Pancreas (tissue), 10 donors: ENCODE data around the gene TRERF1. TPM values are rescaled to one million over a fixed set of nuclear protein-coding genes. Genes with fewer than 3 reads are reported as not detected.

Experiments used
- ATAC-seq, 4 donors: fragments of 200-7000 bp; cut with Tn5 transposase; one replicate each; pipeline versions ENCODE4 v1.8.0 to v1.9.1; 2020; ENCODE audit warnings: mild to moderate bottlenecking in 4 of 4, moderate library complexity in 4 of 4
- DNase-seq, 6 donors: peaks; one replicate each; pipeline ENCODE4 v3.0.0-alpha.2; 2020
- FAIRE-seq: peaks from 2 replicates; lab custom pipeline; 2012; peaks lifted over from hg19 to GRCh38; lab: Jason Lieb, UNC
- H3K27ac ChIP-seq, 4 donors: fragments of 200-600 bp; sonication (generic); 1 replicate in 3 of 4; 2 replicates in 1 of 4; pipeline versions ENCODE4 v1.5.0 to v1.8.0; 2020
- H3K27me3 ChIP-seq, 4 donors: fragments of 200-600 bp; one replicate each; pipeline ENCODE4 v1.8.0; 2021
- H3K36me3 ChIP-seq, 3 donors: fragments of 200-600 bp; sonication (generic) in 1 of 3; one replicate each; pipeline versions ENCODE4 v1.5.0 to v1.8.0; 2020 to 2021
- H3K4me1 ChIP-seq, 3 donors: fragments of 200-600 bp; one replicate each; pipeline ENCODE4 v1.8.0; 2021
- H3K4me3 ChIP-seq, 4 donors: fragments of 200-600 bp; sonication (generic) in 2 of 4; one replicate each; pipeline versions ENCODE4 v1.5.0 to v1.8.0; 2020 to 2021
- H3K9me3 ChIP-seq, 4 donors: fragments of 200-600 bp; one replicate each; pipeline ENCODE4 v1.8.0; 2021
- CTCF ChIP-seq, 4 donors: fragments of 200-600 bp; sonication (generic) in 3 of 4; IDR thresholded peaks; one replicate each; pipeline versions ENCODE4 v1.5.0 to v1.8.0; 2021; ENCODE audit warnings: antibody characterized with exemption in 4 of 4
- WGBS, 2 donors: extraction: QIAGEN DNeasy Blood & Tissue Kit; methylation state at CpG; one replicate each; pipeline ENCODE4 v1.1.7; 2013; 5-methylcytosine and 5-hydroxymethylcytosine counted together
- intact Hi-C, 3 donors: fragments of 100-400 bp; cut with DNase I; formaldehyde crosslinking; loops; one replicate each; pipeline versions ENCODE4 v1.11.1 to v1.14.2; 2022
- polyA plus RNA-seq, 2 donors: library from polyadenylated mRNA; stranded (reverse); fragments of 200-250 nt; gene quantifications; one replicate each; pipeline ENCODE4 v1.2.3, GENCODE V29; 2013
- total RNA-seq, 6 donors: library from RNA; stranded (reverse); fragmentation: NEBNext Ultra II Directional in 4 of 6; extraction: Animal tissue kit (Norgen Biotek cat#: 25700) in 4 of 6; gene quantifications; one replicate each; pipeline versions ENCODE4 v1.2.1 to v1.2.4, GENCODE V29; 2021 to 2023
- donor health status: healthy with polysubstance abuse.
- donor health status: DM: no; HTN: no; CAD: no; lungs with moderate emphysema.
- donor health status: DM: no; HTN: no; CAD: no.
- donor health status: control.
- donor health status: control.
- donor health status: Bipolar disorder and iron deficiency.
- donor health status: DM: yes; HTN: yes; CAD: no.
- donor health status: DM: no; HTN: no; CAD: no.
- donor health status: DM: no; HTN: no; CAD: no.
- donor health status: DM: yes; HTN: yes; CAD: no.

The TRERF1 gene
- total and polyA plus RNA-seq, 8 donors = 0.94 to 2.5 (median 1.5) TPM

GRCh38 chr6:42229506-42230119 lies 222.1 kb downstream of the TRERF1 start:
- DNase-seq = no peak
- intact Hi-C loops = no loop called here
- Histone ChIP-seq H3K36me3 (no peaks in the 10 kb centered on the region), H3K4me3 (no peak overlapping the region), H3K27ac (no peak overlapping the region), H3K27me3 (no peaks in the 10 kb centered on the region), H3K9me3 (no peaks in the 10 kb centered on the region), H3K4me1 (peaks cover 0 to 11% (median 0%) of the 10 kb centered on the region in 3 donors)
- FAIRE-seq = no peak
- WGBS, 2 donors = 57 to 68% methylated on average over 6 of the region's 6 CpGs
- TF ChIP-seq CTCF (IDR thresholded peaks at IDR 0.05) = no peak
- ATAC-seq = no peak

GRCh38 chr6:42228305-42228704 lies 223.4 kb downstream of the TRERF1 start:
- TF ChIP-seq CTCF (IDR thresholded peaks at IDR 0.05) = no peak
- no peak for DNase-seq
- WGBS, 2 donors = 79 to 90% methylated on average over 15 of the region's 15 CpGs
- intact Hi-C loops = no loop called here
- no peaks in the 10 kb centered on the region for H3K27me3 ChIP-seq
- H3K9me3 ChIP-seq = no peaks in the 10 kb centered on the region
- peaks cover 0 to 11% (median 0%) of the 10 kb centered on the region in 3 donors for H3K4me1 ChIP-seq
- no peak overlapping the region for H3K4me3 ChIP-seq
- ATAC-seq = no peak
- no peak for FAIRE-seq
- H3K36me3 ChIP-seq = no peaks in the 10 kb centered on the region
- H3K27ac ChIP-seq = no peak overlapping the region

- WGBS, 2 donors = 48 to 53% methylated on average over 9 of the region's 9 CpGs
- H3K36me3 ChIP-seq = no peaks in the 10 kb centered on the region
- intact Hi-C loops = no loop called here
Measured at GRCh38 chr6:42227173-42227850, 224.4 kb downstream of the TRERF1 start.

GRCh38 chr6:42226645-42227143 lies 225.0 kb downstream of the TRERF1 start:
- WGBS, 2 donors = 49 to 53% methylated on average over 8 of the region's 8 CpGs
- no peak for DNase-seq
- no peak for TF ChIP-seq CTCF (IDR thresholded peaks at IDR 0.05)
- H3K4me3 ChIP-seq = no peak overlapping the region
- peak; percentile 57 to 71 (median 64) for ATAC-seq
- H3K9me3 ChIP-seq = no peaks in the 10 kb centered on the region
- no peaks in the 10 kb centered on the region for H3K27me3 ChIP-seq
- intact Hi-C loops = no loop called here
- peaks cover 0 to 11% (median 0%) of the 10 kb centered on the region in 3 donors for H3K4me1 ChIP-seq
- no peak for FAIRE-seq
- no peaks in the 10 kb centered on the region for H3K36me3 ChIP-seq
- peak overlapping the region in 3 of 4 donors; percentile 35 to 55 (median 46) for H3K27ac ChIP-seq

More at GRCh38 chr6:42227173-42227850, 224.4 kb downstream of the TRERF1 start:
- no peaks in the 10 kb centered on the region for H3K27me3 ChIP-seq
- no peak for TF ChIP-seq CTCF (IDR thresholded peaks at IDR 0.05)
- no peak for DNase-seq
- no peak for FAIRE-seq
- ATAC-seq = peak; percentile 40 to 52 (median 48)
- H3K4me3 ChIP-seq = no peak overlapping the region
- H3K9me3 ChIP-seq = no peaks in the 10 kb centered on the region
- H3K4me1 ChIP-seq = peaks cover 0 to 11% (median 0%) of the 10 kb centered on the region in 3 donors
- H3K27ac ChIP-seq = peak overlapping the region; percentile 17 to 55 (median 46)
